Dedifferentiated amniotic fluid mesenchymal stem cell (primary cell): Measurements from ENCODE around the gene GRIK3.

ENCODE experiments used
- DNase-seq: peaks from one replicate; pipeline ENCODE4 v3.0.0-alpha.2; 2016; ENCODE audit errors: extremely low spot score

Gene GRIK3

GRCh38 chr1:36981126-36981525 lies 53.2 kb downstream of the GRIK3 start:
- no peak for DNase-seq

- DNase-seq = no peak
Observed at GRCh38 chr1:36977731-36978406, 56.4 kb downstream of the GRIK3 start.

- no peak for DNase-seq
Observed at GRCh38 chr1:36975642-36976041, 58.7 kb downstream of the GRIK3 start.

- DNase-seq = no peak
Observed at GRCh38 chr1:36973056-36973455, 61.3 kb downstream of the GRIK3 start.

- no peak for DNase-seq
Observed at GRCh38 chr1:36971852-36972618, 62.3 kb downstream of the GRIK3 start.

- no peak for DNase-seq
Observed at GRCh38 chr1:36968730-36969129, 65.6 kb downstream of the GRIK3 start.

- no peak for DNase-seq
Observed at GRCh38 chr1:36966242-36966641, 68.1 kb downstream of the GRIK3 start.

GRCh38 chr1:36965275-36966159 lies 68.8 kb downstream of the GRIK3 start:
- no peak for DNase-seq

GRCh38 chr1:36964830-36965229 lies 69.5 kb downstream of the GRIK3 start:
- DNase-seq = no peak

GRCh38 chr1:36963006-36963405 lies 71.3 kb downstream of the GRIK3 start:
- DNase-seq = no peak

- no peak for DNase-seq
Observed at GRCh38 chr1:36961062-36961615, 73.2 kb downstream of the GRIK3 start.

GRCh38 chr1:36956570-36956969 lies 77.7 kb downstream of the GRIK3 start:
- DNase-seq = no peak

- DNase-seq = no peak
Observed at GRCh38 chr1:36955016-36955415, 79.3 kb downstream of the GRIK3 start.

- no peak for DNase-seq
Observed at GRCh38 chr1:36953061-36953460, 81.3 kb downstream of the GRIK3 start.

GRCh38 chr1:36951761-36952160 lies 82.6 kb downstream of the GRIK3 start:
- no peak for DNase-seq

- DNase-seq = no peak
Observed at GRCh38 chr1:36951292-36951750, 83.0 kb downstream of the GRIK3 start.

GRCh38 chr1:36950604-36951291 lies 83.6 kb downstream of the GRIK3 start:
- DNase-seq = no peak

- DNase-seq = no peak
Observed at GRCh38 chr1:36948606-36949005, 85.7 kb downstream of the GRIK3 start.

GRCh38 chr1:36948147-36948546 lies 86.2 kb downstream of the GRIK3 start:
- DNase-seq = no peak

- DNase-seq = no peak
Observed at GRCh38 chr1:36947384-36947783, 86.9 kb downstream of the GRIK3 start.

GRCh38 chr1:36944883-36945282 lies 89.4 kb downstream of the GRIK3 start:
- no peak for DNase-seq
